ENCODE results near the gene ARGLU1.

The ARGLU1 gene

GRCh38 chr13:106498158-106498557, 69.8 kb downstream of the ARGLU1 start:
- DNase-seq = no peak

GRCh38 chr13:106497079-106497478, 70.9 kb downstream of the ARGLU1 start:
- no peak for DNase-seq

GRCh38 chr13:106496072-106496997, 71.6 kb downstream of the ARGLU1 start:
- peak; percentile 34 for DNase-seq

GRCh38 chr13:106494936-106495335, 73.0 kb downstream of the ARGLU1 start:
- DNase-seq = no peak

GRCh38 chr13:106494506-106494905, 73.4 kb downstream of the ARGLU1 start:
- DNase-seq = no peak

- no peak for DNase-seq
These were observed 74.3 kb downstream of the ARGLU1 start for GRCh38 chr13:106493533-106494220.

- no peak for DNase-seq
These were observed 75.1 kb downstream of the ARGLU1 start for GRCh38 chr13:106492588-106493475.

GRCh38 chr13:106491928-106492587, 75.9 kb downstream of the ARGLU1 start:
- DNase-seq = no peak

All from NCI-H510A (cell line).